ENCODE results near the gene CACNA1B.
"Not testable (repeated sequence)": the region's sequence is repeated elsewhere in the genome, so short reads cannot be mapped to it uniquely, and the experiment has no call there.

The CACNA1B gene

GRCh38 chr9:138143491-138143890, 265.9 kb downstream of the CACNA1B start:
- DNase-seq (ENCODE audit: low read depth in 2 of 2): not testable (repeated sequence)

DNA sequence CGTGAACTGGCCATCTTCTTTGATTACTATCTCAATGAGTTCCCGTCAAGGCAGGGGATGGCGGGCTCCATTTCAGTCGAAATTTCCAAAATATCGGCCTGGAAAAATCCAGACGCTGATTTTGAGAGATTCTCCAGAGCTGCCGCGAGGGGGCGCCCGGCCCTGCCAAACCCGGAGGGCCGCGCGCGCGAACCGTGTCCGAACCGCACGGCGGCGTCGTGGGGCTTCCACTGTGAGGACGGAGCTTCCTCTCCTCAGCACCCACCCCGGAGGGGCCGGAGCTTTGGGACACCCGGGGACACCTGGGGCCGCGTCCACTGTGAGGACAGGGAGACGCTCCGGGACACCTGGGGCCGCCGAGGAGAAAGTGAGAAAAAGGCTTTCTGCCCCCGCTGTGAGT, 270.0 kb downstream of the CACNA1B start:
- not testable (repeated sequence) for DNase-seq (ENCODE audit: low read depth in 2 of 2)

DNA sequence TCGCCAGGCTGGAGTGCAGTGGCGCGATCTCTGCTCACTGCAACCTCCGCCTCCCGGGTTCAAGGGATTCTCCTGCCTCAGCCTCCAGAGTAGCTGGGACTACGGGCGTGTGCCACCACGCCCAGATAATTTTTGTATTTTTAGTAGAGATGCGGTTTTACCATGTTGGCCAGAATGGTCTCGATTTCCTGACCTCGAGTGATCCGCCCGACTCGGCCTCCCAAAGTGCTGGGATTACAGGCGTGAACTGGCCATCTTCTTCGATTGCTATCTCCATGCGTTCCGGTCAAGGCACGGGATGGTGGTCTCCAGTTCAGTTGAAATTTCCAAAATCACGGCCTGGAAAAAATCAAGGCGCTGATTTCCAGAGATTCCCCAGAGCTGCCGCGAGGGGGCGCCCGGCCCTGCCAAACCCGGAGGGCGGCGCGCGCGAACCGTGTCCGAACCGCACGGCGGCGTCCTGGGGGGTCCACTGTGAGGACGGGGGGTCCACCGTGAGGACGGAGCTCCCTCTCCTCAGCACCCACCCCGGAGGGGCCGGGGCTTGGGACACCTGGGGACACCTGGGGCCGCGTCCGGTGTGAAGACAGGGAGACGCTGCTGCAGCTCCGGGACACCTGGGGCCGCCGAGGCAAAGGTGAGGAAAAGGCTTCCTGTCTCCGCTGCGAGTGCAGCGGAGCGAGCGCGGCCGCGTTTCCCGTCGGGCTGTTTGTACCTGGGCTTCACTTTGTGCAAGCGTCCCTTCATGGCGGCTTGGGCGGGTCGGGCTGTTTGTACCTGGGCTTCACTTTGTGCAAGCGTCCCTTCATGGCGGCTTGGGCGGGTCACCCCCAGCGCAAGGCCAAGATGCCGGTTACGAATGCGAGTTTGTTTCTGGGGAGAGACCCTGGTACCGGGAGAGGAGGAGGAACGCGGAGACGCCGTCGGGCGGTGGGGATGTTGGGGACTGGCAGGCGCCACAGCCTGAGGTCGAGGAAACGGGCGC, 272.4 kb downstream of the CACNA1B start:
- not testable (repeated sequence) for DNase-seq (ENCODE audit: low read depth in 2 of 2)

DNA sequence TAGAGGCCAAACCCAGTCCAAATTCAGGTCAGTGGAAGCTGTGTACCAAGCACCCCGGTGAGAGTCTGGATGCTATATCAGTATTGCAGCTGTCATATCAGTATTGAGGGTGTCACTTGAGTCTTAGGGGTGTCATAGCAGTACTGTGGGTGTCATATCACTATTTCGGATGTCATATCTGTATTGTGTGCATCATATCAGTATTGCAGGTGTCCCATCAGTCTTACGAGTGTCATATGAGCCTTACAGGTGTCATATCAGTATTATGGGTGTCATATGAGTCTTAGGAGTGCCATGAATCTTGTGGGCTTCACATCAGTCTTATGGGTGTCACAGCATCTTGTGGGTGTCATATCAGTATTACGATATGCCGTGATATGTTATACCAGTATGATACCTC, 278.2 kb downstream of the CACNA1B start:
- DNase-seq (ENCODE audit: low read depth in 2 of 2): not testable (repeated sequence)

GRCh38 chr9:138166793-138167192, 289.2 kb downstream of the CACNA1B start:
- not testable (repeated sequence) for DNase-seq (ENCODE audit: low read depth in 2 of 2)

Measured in stimulated activated CD8-positive, alpha-beta memory T cell treated with anti-CD3 and anti-CD28 coated beads, Interleukin-15, amount 100 ng/mL, for 48 hours (primary cell).